ENCODE data around the gene MMP10.

MMP10 gene

GRCh38 chr11:102780491-102780918 is at the start of gene MMP10:
TSS of gene MMP10 (minus strand) at chr11:102780628. CDS start at chr11:102780591, 37 bp downstream.
- no peak for DNase-seq (ENCODE audit: extremely low read depth in 1 of 2, low read depth in 1 of 2)

DNA sequence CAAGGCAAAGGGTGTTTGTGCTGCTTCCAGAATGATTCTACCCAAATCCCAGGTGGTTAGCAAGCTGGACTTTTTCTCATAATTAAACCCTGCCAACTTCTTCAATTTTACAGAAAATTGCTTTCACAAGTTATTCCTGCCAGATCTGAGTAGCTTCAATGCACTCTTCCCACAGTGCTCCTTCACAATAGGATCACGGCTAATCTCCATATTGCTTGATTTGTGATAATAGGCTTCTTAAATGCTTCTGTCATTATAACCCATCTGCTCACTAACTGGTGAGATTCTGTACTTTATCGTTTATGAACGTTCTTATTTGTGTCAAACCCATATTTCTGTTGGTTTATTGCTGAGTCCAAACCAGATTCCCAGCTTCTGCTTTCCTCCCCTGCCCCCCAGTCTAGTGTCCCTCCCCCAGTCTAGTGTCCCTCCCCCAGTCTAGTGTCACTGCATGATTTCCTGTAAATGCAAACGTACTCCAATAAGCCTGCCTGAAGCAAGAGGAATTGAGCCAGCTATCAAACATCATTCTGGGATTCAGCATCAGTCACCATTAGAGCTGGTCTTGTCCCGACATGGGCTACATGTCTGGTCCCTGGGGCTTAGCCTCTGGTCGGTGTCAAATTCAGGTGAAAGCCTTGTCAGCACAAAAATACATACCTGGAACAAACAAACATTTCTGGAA is 49.0 kb upstream of the MMP10 start:
- DNase-seq (ENCODE audit: extremely low read depth in 1 of 2, low read depth in 1 of 2), result no peak

- DNase-seq (ENCODE audit: extremely low read depth in 1 of 2, low read depth in 1 of 2), result no peak
Measured at GRCh38 chr11:102824556-102824955, 44.1 kb upstream of the MMP10 start.

- DNase-seq (ENCODE audit: extremely low read depth in 1 of 2, low read depth in 1 of 2), result no peak
Measured at GRCh38 chr11:102819491-102819890, 39.1 kb upstream of the MMP10 start.

GRCh38 chr11:102813484-102813883 is 33.1 kb upstream of the MMP10 start:
- no peak for DNase-seq (ENCODE audit: extremely low read depth in 1 of 2, low read depth in 1 of 2)

DNA sequence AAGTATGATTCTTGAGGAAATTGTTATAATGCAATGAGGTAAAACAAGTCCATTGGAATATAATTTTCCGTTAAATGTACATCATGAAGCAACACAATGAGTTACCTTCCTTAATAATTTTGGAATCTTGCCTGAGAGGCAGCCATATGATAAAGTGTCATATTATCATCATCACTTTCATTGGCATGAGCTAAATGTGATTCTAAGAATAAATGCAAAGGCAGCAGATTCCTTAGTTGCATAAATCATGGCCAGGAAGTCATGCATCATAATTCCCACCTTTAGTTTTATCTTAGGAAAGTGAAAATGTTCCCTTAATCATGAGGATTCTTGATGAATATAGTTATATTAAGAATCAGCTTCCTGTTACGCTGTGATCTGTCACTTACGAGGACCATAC is 31.8 kb upstream of the MMP10 start:
- DNase-seq (ENCODE audit: extremely low read depth in 1 of 2, low read depth in 1 of 2), result no peak

DNA sequence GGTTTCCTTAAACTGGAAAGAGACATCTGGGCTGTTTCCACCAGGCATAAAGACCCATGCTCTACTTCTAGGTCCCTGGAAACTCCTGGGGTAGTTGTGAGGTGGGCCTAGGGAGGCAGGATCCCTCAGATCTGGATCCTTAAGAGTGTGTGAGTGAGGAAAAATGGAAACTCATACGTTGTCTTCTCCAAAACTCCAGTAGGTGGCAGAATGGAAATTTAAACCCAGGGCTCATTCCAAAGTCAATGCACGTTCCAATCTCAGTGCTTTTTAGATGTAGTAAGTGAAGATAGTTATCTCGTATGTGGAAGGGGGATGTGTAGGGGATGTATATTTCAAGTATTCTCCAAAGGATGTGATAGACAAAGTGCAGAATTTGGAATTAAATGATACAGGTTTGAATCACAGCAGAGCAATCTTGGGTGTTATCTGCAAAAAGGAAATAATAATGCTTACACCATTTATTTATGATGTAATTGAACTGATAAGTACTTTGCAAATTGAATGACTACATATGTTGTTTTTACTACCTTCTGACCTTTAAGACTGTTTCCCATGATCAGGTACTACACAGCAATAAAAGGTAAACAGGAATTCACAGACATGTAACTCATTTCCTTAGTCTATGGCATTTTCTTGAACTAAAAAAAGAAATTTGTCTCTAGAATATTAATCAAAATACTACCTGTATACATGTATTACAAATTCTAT is 30.7 kb upstream of the MMP10 start:
- DNase-seq (ENCODE audit: extremely low read depth in 1 of 2, low read depth in 1 of 2), result no peak

DNA sequence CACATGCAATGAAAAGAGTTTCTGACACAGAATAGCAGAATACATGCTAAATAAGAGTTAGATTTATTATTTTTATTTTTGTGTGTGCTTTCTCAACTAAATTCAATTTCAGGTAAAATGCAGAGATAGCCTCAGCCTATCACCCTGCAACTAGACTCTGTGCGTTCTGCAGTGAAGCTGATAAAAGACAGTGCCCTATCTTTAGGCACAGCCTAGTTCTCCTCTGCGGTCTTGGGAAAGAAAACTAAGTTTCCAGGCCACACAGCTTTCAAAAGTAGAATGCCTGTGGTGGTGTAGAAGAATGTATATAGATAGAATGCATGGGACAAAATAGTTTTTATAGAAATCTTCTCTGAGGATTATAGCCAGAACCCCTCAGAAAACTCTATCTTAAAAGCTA is 29.5 kb upstream of the MMP10 start:
- no peak for DNase-seq (ENCODE audit: extremely low read depth in 1 of 2, low read depth in 1 of 2)

DNA sequence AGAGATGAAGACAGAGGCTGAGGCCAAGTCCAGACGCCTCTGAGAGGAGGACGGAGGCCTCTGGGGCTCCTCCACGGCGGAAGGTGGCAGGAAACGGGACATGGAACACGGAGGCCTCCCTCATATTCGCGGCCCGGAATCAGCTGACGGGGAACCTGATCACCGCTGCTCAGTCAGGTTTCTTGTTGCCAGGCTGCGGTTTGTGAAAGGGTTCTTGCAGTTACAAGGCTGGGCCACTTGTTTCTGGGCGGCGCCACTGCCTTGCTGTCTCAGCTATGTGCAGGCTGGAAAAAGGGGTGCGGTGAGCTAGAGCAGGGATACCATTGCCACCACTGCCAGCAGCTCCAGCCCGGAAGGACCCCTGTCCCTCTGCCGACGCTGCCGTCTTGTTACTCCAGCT is 27.5 kb upstream of the MMP10 start:
- DNase-seq (ENCODE audit: extremely low read depth in 1 of 2, low read depth in 1 of 2), result no peak

DNA sequence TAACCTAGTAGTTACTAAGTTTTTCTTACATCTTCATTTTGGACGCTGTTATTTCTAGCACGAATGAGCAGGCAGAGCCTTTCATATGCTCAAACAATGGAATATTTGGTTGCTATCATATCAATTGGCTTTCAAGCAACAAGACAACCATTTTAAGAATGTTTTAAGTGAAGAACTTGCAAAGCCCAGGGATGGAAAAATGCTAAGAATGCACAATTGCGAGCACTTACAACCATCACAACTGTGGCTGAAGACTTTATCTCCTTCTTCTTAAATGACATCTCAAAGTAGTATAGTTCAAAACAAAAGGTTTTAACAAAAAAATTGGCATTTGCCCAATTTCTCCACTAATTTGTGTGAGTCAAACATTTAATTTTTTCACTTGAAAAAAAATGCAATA is 25.9 kb upstream of the MMP10 start:
- no peak for DNase-seq (ENCODE audit: extremely low read depth in 1 of 2, low read depth in 1 of 2)

DNA sequence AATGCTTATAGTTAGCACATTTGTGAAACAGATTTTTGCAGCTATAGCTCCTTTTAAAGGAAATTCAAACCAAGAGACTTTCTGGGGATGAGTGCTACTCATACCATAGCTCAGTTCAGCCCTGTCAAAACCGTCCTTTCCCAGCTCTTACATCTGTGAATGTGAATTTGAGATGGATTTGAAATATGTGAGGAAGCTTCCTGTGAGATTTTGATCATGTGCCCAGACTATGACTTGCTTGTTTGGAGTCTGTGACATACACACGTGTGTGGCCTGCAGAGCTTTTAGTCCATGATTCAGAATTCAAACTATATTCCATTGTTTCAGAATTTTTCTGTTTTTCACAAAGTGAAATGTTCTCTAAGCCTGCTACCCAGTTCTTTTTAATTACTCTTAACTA is 21.9 kb upstream of the MMP10 start:
- DNase-seq (ENCODE audit: extremely low read depth in 1 of 2, low read depth in 1 of 2), result no peak

DNA sequence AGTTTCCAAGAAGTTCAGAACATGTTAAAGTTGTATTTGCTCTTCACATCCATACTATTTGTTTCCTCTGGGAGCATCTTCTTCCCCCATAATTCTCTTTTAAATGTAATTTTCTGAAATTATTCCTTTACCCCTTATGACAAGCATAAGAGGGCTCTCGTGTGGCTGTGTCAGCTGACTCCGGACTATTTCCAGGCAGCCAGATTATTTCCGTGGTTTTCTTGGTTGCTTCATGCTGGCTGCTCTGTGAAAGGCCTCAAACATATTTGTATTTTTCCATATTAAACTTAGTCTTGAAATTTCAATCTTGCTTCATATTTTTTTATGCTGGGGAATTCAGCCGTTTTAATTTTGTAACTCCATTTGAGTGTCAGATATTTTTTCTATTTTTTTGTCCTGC is 20.3 kb upstream of the MMP10 start:
- DNase-seq (ENCODE audit: extremely low read depth in 1 of 2, low read depth in 1 of 2), result no peak

- no peak for DNase-seq (ENCODE audit: extremely low read depth in 1 of 2, low read depth in 1 of 2)
Measured at GRCh38 chr11:102799681-102800340, 19.4 kb upstream of the MMP10 start.

- no peak for DNase-seq (ENCODE audit: extremely low read depth in 1 of 2, low read depth in 1 of 2)
Measured at GRCh38 chr11:102798012-102798746, 17.8 kb upstream of the MMP10 start, which contains the start of gene MMP1. TSS of gene MMP1 (minus strand) at chr11:102798160. CDS start at chr11:102798092, 68 bp downstream.

DNA sequence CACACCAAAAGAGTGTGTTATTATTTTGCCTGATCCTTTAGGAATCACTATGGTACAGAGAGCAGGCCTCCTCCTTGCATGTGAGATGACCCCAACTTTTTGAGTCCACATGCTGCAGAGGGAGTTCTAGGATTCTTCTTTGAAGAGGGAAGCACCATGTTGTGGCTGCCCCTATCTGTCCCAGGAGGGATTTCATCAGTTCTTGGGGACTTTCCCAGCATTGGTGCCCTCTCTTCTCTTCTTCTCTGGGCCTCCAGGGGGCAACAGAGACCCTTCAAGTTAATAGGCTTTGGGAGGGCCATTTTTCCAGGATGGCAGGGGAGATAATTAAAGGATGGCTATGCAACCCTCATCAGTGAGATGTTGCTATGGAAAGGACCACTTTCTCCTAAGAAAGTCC is 14.0 kb upstream of the MMP10 start:
- DNase-seq (ENCODE audit: extremely low read depth in 1 of 2, low read depth in 1 of 2), result no peak

DNA sequence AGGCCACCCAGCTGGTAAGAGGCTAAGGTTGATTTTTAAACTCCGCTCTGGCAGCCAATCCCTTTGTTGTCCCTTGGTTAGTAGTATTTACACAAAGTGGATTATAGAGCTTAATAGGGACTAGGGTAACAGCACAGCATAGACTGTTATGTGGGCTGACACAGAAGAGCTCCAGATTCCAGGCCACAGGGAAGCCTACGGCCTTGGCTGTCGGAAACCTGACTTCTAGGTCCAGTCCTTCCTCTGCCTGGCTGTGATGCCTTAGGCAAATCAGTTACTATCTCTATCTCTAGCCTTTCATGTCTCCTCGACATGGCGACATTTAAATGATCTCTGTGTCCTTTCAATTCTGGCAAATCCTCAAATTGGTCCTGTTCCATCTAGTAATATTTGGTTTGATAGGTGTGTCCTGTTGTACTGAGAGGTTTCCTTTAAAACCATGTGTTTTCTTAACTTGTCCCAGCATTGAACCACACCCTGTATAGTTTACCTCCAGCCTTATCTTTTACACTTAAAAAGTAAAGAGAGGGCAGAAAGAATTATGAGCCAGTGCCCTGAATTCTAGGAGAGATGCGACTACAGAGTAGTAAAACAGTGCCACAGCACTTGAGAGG is 13.4 kb upstream of the MMP10 start:
- DNase-seq (ENCODE audit: extremely low read depth in 1 of 2, low read depth in 1 of 2), result no peak

DNA sequence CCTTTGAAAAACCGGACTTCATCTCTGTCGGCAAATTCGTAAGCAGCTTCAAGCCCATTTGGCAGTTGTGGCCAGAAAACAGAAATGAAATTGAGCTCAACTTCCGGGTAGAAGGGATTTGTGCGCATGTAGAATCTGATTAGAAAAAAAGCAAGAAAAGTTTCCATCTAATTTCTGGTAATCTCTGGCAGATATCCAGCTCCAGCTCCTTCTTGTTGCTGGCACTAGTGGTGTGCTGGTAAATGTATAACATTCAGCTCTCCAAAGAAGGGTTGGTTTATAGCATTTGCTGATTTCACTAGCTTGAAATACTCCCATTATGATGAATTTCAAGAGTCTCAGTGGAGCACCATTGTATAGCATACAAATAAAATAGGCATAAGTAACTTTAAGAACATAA is 12.2 kb upstream of the MMP10 start:
- no peak for DNase-seq (ENCODE audit: extremely low read depth in 1 of 2, low read depth in 1 of 2)

- no peak for DNase-seq (ENCODE audit: extremely low read depth in 1 of 2, low read depth in 1 of 2)
Measured at GRCh38 chr11:102791271-102792036, 11.0 kb upstream of the MMP10 start.

GRCh38 chr11:102788334-102788995 is 8.0 kb upstream of the MMP10 start:
- no peak for DNase-seq (ENCODE audit: extremely low read depth in 1 of 2, low read depth in 1 of 2)

GRCh38 chr11:102784380-102784779 is 4.0 kb upstream of the MMP10 start:
- DNase-seq (ENCODE audit: extremely low read depth in 1 of 2, low read depth in 1 of 2), result no peak
